HG03159 (cell line): Measurements from ENCODE around the gene SLC43A2.

ENCODE experiments used
- ATAC-seq: cut with Tn5 transposase; IDR thresholded peaks from one replicate; pipeline ENCODE4 v1.9.1; 2021; ENCODE audit warnings: mild to moderate bottlenecking, moderate library complexity; ENCODE audit not compliant: unreplicated experiment

Gene SLC43A2

GRCh38 chr17:1644493-1645206 is 16.0 kb upstream of the SLC43A2 start:
- no peak for ATAC-seq

GRCh38 chr17:1643999-1644492 is 15.4 kb upstream of the SLC43A2 start:
- no peak for ATAC-seq

GRCh38 chr17:1643293-1643998 is 14.8 kb upstream of the SLC43A2 start:
- no peak for ATAC-seq

DNA sequence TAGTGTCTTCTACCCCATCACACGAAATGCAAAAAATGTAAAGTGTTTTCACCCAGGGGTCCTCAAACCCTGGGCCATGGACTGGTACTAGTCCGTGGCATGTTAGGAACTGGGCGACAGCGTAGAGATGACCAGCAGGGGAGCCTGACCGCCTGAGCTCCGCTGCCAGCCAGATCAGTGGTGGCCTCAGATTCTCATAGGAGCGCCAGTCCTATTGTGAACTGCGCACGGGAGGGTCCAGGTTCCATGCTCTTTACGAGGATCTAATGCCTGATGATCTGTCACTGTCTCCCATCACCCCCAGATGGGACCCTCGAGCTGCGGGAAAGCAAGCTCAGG is 12.4 kb upstream of the SLC43A2 start:
- ATAC-seq, result no peak

- no peak for ATAC-seq
Measured at GRCh38 chr17:1640329-1641064, 11.9 kb upstream of the SLC43A2 start.

- no peak for ATAC-seq
Measured at GRCh38 chr17:1639549-1640180, 11.0 kb upstream of the SLC43A2 start.

DNA sequence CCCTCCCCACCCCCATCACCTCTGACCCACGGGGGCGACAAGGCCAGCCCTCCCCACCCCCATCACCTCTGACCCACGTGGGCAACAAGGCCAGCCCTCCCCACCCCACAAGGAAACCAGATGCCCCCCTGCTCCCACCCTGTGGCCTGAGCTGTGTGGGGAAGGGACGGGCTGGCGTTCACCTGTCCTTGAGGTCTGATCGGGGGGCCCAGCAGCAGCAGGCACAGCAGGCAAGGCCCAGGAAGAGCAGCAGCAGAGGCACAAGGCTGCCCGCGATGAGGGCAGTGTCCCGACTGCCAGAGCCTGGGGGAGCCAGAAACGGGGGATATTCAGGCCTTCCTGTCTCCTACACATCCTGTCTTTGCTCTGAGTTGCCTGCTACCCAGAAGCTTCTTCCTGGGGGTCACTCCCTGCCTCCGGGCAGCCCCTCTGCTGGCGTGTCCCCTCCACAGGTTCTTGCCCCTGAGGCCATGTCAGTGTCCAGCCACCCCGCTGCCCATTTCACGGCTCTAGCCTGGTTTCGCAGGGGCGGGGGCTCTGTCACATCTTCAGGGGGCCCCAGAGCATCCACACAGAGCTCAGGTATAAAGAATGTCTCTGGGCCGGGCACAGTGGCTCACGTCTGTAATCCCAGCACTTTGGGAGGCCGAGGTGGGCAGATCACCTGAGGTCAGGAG is 10.1 kb upstream of the SLC43A2 start:
- ATAC-seq, result no peak

- ATAC-seq, result no peak
Measured at GRCh38 chr17:1638171-1638590, 9.5 kb upstream of the SLC43A2 start.

- no peak for ATAC-seq
Measured at GRCh38 chr17:1636732-1637285, 8.2 kb upstream of the SLC43A2 start.

DNA sequence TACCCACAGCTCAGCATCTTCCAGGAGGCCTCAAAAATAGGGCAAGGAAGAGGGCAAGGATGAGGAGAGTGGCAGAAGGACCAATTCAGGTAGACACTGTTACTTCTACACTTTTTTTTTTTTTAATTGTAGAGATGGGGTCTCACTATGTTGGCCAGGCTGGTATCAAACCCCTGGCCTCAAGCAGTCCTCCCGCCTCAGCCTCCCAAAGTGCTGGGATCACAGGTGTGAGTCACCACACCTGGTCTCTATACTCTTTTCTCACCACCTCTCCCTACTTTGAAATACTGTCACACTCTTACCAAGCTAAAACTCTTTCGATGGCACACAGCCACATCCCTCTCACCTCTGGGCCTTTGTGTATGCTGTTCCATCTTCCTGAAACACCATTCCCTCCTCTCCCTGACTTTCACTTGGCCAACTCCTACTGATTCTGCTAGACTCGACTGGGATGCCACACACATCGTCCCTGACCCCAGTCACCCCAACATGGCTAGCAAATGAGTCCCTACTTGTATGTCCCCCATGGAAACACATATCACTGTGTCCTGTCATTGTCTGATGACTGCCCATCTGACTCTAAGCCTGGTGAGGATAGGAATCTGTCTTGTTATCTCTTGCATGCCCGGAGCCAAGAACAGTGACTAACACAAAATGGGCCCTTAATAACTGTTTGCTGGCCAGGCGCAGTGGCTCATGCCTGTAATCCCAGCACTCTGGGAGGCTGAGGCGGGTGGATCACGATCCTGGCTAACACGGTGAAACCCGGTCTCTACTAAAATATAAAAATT is 7.2 kb upstream of the SLC43A2 start:
- no peak for ATAC-seq

DNA sequence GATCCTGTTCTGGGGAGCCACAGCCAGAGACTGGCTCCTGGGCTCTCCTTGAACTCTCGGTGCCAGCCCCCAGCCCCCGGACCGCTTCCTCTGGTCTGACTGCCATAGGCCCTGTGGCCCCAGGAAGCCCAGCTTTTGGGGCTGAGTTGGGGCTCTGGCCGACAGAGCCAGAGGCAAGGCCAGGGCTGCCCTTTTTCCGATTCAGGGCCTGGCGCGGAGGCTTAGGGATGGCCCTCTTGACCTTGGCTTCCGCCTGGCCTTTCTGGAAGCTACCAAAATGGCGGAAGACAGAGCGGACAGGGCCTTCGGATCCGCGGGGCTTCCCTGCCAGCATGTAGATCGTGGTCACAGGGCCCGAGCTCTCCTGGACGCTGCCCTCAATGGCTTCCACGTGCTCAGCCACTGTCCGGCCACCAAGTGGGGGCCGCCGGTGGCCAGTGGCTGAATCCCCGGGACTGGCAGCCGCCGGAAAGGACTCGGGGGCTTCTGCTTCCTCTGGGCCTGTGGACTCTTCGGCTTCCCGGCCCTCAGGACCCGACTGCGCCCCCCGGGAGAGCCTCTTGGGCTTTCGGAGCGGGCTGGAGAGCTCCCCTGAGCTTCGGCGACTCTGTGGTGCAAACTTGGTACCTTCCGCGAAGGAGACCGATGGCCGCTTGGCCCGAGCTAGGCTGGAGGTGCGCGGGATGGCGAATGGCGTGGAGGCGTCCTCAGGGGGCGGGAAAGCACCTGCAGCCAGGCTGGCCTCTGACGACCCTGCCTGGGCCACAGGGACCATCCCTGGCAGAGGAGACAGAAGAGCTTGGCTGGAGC is 6.4 kb upstream of the SLC43A2 start:
- no peak for ATAC-seq

DNA sequence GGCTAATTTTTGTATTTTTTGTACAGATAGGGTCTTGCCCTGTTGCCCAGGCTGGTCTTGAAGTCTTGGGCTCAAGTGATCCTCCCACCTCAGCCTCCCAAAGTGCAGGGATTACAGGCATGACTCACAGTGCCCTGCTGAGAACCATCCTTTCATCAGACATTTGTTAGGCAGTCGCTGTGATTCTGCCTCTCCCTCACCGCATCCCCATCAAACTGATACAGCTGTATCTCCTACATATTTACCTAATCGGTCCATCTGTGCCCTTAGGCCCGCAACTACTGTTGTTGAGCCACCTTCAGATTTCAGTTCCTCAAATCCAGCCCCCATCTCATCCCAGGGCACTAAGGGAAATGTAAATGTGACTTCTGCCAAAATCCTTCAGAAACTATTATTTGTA is 2.0 kb upstream of the SLC43A2 start:
- ATAC-seq, result no peak

DNA sequence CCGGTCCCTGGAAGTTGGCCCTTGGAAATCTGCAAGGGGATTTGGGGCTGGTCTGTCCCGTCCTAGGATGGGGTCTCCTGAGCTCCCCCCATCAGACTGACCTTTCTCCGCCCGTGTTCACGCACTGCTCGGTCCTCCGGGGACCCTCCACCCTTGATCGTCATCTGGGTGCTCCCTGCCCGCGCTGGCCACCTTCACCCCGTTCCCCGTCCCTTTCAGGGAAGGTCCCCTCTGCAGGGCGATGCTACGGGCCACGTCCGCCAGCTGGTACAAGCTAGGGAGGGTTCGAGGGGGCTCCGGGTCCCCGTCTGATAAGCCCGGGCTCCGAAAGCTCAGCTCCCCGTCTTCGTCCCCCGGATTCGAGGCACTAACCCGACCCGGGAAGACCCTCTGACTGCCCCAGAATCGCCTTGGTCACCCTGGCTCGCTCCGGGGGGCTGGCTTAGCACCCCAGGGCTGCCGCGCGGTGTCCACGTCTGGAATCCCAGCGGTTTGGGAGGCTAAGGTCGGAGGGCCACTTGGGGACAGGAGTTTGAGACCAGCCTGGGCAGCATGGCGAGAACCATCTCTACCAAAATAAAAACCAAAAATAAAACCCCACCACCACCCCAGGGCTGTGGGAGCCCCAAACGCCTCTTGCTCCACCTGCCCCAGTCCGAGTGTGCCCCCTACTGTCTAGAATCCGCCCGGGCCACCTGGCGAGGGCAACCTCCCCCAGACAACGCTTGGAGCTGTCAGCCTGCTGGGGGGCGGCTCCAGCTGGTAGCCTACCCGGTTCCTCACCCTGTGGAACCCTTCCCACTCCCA is 1.1 kb upstream of the SLC43A2 start:
- ATAC-seq, result no peak

DNA sequence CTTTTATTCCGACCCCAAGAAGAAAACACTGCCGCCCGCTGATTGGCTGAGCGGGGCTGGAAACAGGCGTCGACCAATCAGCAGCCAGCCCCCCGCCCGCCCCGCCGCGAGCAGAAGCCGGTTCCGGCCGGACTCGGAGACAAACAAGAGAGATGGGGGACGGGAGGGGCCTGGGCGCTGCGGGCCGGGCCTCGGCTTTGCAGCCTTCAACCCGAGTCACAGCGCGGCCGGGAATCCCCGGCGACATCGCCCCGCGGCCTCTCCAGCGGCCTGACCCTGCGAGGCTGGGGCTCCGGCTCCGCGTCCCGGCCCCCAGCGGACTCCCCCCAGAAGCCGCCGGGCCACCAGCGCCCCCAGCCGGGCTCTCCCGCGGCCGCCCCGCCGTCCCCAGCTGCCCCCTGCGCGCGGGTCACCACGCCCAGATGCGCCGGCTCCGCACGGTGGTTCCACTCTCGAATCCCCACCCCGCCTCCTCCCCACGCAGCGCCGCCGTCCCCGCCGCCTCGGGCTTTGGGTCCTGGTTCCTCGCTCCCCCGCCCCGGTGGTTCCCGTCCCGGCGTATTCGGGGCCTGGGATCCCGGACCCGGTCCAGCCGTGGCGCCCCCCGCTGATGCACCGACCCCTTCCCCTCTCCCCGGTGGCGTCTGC is 346 bp upstream of the SLC43A2 start:
- ATAC-seq, result peak; percentile 52

DNA sequence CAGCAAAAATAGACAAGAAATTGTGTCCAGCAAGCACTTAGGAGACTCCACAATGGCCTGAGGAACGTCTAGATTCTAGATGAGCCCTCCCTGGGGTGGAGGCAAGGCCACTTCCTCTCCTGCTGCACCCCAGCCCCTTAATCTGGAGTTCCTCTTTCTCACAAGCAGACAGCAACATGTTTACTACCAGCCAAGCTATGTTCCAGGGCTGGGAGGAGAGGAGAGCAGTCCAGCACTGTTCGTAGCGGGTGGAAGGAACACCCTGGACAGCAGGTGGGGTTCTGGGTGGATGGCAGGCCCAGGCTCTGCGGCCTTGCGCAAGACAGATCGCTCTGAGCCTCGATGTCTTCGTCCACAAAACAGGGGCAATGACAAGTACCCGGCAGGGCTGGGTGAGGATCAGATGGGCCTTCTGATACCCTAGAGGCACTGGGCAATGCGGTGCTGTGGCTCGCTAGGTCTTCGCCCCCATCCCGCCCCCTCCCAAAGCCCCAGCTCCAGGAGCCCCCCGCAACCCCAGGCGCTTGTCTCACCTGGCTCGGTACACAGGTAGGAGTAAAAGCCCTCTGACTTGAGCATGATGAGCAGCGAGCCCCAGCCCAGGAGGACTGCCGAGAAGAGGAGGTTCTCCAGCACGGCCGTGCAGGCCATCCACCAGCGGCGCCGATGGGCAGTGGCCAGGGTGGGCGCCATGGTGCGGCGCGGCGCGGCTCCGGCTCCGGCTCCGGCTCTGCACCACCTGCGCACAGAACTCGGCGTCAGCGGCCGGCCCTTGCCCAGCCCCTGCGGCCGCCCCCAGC is 1.3 kb downstream of the SLC43A2 start:
- ATAC-seq, result no peak

DNA sequence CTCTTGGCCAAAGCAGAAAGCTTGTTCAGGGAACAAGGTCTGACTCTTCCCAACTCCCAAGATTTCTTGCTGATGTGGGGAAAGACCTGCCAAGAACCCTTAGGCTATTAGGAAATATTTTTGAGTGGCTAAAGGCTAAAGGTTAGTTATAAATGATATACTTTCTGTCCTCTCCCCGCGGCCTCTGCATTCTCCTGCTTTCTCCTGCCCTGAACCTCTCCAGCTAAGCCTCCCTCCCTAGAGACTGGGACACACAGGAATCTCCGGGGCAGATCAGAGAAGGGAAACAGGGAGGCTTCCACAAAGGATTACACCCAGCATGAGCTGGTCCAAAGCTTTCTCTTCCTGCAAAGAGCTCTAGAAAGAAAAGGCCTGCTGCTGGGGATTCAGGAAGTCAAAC is 2.3 kb downstream of the SLC43A2 start:
- no peak for ATAC-seq

DNA sequence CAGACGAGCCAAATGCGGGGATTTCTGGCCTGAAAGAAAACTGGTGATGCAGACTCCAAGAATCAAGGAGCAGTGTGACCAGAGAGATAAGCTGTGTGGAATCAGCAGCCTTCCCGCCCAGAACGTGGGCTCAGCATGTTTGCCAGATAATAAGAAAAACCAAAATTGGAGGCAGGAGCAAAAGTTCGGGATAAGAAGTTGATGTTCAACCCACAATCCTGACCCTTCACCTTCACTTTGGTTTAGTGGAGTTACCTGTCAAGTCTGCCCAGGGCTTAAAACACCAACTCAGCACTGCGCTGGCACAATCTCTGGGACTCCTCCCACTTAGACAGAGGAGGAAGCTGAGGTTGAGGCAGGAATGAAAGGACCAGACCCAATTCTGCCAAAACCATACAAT is 3.1 kb downstream of the SLC43A2 start:
- no peak for ATAC-seq
